Measurements from ENCODE around the gene CHRNA4. TPM values are rescaled to one million over a fixed set of nuclear protein-coding genes. Genes with fewer than 3 reads are reported as not detected.

The CHRNA4 gene
- total and polyA plus RNA-seq, 2 donors (not counting 3 experiments of a cell fraction or from before 2014, with no cell fraction given) = not detected

DNA sequence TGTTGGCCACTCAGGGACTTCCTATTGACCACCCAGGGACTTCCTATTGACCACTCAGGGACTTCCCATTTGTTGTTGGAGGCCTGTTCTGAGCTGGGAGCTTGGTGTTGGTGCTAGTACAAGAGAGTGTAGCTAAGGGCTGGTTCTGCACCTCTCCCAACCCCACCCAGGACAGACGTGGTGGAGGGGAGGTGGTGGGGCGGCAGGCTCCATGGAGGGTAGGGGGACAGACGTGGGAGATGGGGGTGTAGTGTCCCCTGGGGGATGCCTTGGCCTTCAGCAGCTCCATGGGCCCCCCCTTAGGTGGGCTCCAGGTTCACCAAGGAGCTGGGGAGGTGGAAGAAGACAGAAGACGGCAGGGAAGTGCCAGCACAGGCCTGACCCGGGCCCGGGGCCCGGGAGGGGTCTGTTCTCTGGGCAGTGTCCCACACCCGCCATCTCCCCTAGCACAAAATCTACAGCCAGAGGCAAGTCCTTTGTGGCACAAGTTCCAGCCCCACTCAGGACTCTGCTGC lies 33.9 kb downstream of the CHRNA4 start:
- POLR2A ChIA-PET = no interaction called here
- dilution Hi-C loops (cut with MboI; ENCODE audit: extremely low pct_ligation_motif_present, low sequenced_read_pairs) (no loop called here), intact Hi-C loops (cut with micrococcal nuclease) (no loop called here)
- Histone ChIP-seq H3K9me3 (replicated peaks; ENCODE audit: control insufficient read depth, insufficient read depth, low read length) (no peaks in the 10 kb centered on the region), H2AFZ (ENCODE audit: low read depth, low read length) (no peak overlapping the region), H3K36me3 (ENCODE audit: control insufficient read depth in 2 of 2, extremely low read depth in 1 of 2, insufficient read depth in 2 of 2, low read length in 2 of 2) (no peaks in the 10 kb centered on the region), H3K9ac (replicated peaks; ENCODE audit: extremely low read depth, insufficient read depth, low read length) (no peak overlapping the region), H3K4me3 (replicated peaks in 1 of 3; ENCODE audit: insufficient read depth in 1 of 3, low read depth in 1 of 3, low read length in 3 of 3) (no peak overlapping the region), H4K20me1 (replicated peaks; ENCODE audit: control insufficient read depth, extremely low read depth, insufficient read depth, low read length) (no peaks in the 10 kb centered on the region), H3K27me3 (ENCODE audit: control insufficient read depth in 2 of 2, insufficient read depth in 2 of 2, low read length in 2 of 2) (peaks cover 0 to 4% of the 10 kb centered on the region in 2 experiments), H3K27ac (ENCODE audit: insufficient read depth, low read depth, low read length) (no peak overlapping the region), H3K4me2 (ENCODE audit: insufficient read depth, low read length) (no peak overlapping the region), H3K9me1 (replicated peaks; ENCODE audit: control insufficient read depth, extremely low read depth, insufficient read depth, low read length) (no peaks in the 10 kb centered on the region), H3K79me2 (ENCODE audit: control insufficient read depth, insufficient read depth, low read length) (no peaks in the 10 kb centered on the region), H3K4me1 (ENCODE audit: control insufficient read depth, extremely low read depth, insufficient read depth, low read length) (no peaks in the 10 kb centered on the region)
- no peak for DNase-seq (ENCODE audit: low read depth, low spot score)
- TF ChIP-seq MYC (IDR thresholded peaks at IDR 0.05; ENCODE audit: low read depth, low read length) (no peak), FOS (IDR thresholded peaks at IDR 0.05; ENCODE audit: borderline replicate concordance, insufficient read depth, low read length) (no peak), POLR2A (IDR thresholded peaks at IDR 0.05; ENCODE audit: low read depth, low read length) (no peak), JUN (IDR thresholded peaks at IDR 0.05; ENCODE audit: borderline replicate concordance, insufficient read depth, insufficient read length, low read depth) (no peak), GATA2 (IDR thresholded peaks at IDR 0.05; ENCODE audit: insufficient read depth, insufficient read length, low read depth, low read length) (no peak), POLR2AphosphoS5 (IDR thresholded peaks at IDR 0.05; ENCODE audit: insufficient read depth, low read depth, low read length) (no peak), EZH2 (IDR thresholded peaks at IDR 0.05; ENCODE audit: borderline replicate concordance, low read depth, low read length, severe bottlenecking) (no peak)
- TF ChIP-seq, protein P1, sequence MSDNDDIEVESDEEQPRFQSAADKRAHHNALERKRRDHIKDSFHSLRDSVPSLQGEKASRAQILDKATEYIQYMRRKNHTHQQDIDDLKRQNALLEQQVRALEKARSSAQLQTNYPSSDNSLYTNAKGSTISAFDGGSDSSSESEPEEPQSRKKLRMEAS (IDR thresholded peaks at IDR 0.05; ENCODE audit: insufficient read depth, insufficient read length) = no peak
- TF ChIP-seq, protein P2, sequence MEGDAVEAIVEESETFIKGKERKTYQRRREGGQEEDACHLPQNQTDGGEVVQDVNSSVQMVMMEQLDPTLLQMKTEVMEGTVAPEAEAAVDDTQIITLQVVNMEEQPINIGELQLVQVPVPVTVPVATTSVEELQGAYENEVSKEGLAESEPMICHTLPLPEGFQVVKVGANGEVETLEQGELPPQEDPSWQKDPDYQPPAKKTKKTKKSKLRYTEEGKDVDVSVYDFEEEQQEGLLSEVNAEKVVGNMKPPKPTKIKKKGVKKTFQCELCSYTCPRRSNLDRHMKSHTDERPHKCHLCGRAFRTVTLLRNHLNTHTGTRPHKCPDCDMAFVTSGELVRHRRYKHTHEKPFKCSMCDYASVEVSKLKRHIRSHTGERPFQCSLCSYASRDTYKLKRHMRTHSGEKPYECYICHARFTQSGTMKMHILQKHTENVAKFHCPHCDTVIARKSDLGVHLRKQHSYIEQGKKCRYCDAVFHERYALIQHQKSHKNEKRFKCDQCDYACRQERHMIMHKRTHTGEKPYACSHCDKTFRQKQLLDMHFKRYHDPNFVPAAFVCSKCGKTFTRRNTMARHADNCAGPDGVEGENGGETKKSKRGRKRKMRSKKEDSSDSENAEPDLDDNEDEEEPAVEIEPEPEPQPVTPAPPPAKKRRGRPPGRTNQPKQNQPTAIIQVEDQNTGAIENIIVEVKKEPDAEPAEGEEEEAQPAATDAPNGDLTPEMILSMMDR (IDR thresholded peaks at IDR 0.05; ENCODE audit: extremely low read depth in 1 of 2, insufficient read depth in 1 of 2, low read depth in 1 of 2, low read length in 2 of 2) = no peak
- FAIRE-seq = no peak
- CTCF ChIA-PET = interaction anchor here (1.1 kb wide), 1 partner anchor 55 kb away, joined by 5 read pairs; no protein-coding TSS in a partner anchor
- BruUV-seq (replicated peaks) = no TSS peak

All from endothelial cell of umbilical vein (primary cell).